Measurements from ENCODE around the gene PARM1.
"Not testable (repeated sequence)": the region's sequence is repeated elsewhere in the genome, so short reads cannot be mapped to it uniquely, and the experiment has no call there.

Gene PARM1

DNA sequence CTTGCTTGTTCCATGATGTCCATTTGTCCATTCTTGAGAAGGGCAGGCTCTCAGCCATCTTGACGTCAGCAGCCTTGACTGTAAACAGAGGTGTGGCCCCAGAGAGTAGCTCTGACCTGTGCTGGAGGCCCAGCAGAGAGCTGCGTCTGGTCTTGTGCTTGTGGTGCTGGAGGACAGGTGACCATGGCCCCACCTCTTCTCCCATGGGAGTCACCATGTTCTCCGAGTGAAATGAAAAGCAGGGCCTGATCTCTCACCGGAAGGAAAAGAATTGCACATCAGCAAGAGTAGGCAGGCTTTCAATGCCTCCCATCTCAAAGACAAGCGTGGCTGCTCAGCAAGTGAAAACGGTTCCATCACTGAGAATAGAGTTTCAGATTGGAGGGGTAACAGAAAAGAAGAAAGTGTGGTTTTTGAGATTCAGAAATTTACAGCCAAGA is 11.5 kb downstream of the PARM1 start:
- DNase-seq: no peak

GRCh38 chr4:74946196-74946595 is 13.3 kb downstream of the PARM1 start:
- DNase-seq: no peak

DNA sequence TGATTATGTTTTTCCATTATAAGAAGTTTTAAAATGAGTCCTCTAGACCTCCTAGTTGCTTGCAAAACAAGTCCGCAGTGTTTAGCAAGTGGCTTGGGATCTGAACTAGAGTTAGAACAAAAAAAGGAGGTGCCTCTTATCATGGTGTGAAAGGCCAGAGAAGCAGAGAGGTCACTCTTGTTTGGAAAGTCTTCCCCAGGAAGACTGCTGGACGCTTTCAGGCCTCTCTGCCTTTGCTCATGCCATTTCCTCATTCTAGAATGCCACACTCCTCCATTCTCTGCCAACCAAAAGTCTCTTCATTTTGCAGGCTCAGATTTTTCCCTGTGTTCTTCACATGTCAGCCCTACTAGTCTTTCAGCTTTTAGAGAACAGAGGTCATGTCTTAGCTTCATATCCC is 14.9 kb downstream of the PARM1 start:
- DNase-seq: no peak

DNA sequence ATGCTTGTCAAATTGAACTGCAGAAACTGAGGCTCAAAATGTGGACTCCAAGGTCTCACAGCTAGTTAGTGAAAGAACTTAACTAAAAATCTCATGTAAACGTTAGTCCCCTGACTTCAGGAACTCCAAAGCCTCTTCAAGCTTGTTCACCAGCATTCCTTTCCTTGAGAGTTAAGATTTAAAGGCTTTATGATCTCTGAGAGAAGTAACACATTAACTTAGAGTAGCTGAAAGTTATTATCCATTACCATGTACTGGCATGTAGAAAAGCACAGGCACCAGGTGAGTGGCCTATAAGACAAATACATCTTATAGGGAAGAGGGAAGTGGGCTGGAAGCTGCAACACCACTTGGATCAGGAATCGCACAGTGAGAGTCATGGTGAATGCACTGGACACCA is 15.3 kb downstream of the PARM1 start:
- no peak for DNase-seq

GRCh38 chr4:74950200-74950599 is 17.3 kb downstream of the PARM1 start:
- DNase-seq: no peak

- DNase-seq: no peak
Observed at GRCh38 chr4:74950882-74951281, 18.0 kb downstream of the PARM1 start.

DNA sequence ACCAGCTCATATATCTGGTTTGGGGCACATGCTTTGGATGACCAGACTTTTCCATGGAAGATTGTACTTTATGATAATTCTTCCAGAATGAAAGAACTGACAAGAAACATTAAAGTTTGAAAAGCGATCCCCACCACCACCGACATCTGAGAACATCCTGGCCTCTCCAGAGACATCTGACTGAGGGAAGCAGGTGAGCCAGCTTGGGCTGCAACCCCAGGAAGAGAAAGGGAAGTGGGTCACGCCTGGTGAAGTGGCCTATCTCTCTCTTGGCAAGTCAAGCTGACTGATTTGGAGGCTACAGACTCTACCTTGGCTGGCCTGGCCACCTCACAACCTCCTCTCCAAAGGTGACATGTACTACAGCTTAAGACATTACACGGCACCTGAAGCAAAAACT is 20.7 kb downstream of the PARM1 start:
- no peak for DNase-seq

GRCh38 chr4:74958881-74959280 is 26.0 kb downstream of the PARM1 start:
- DNase-seq: no peak

GRCh38 chr4:74961230-74961629 is 28.3 kb downstream of the PARM1 start:
- DNase-seq: no peak

- no peak for DNase-seq
Observed at GRCh38 chr4:74962584-74962983, 29.7 kb downstream of the PARM1 start.

DNA sequence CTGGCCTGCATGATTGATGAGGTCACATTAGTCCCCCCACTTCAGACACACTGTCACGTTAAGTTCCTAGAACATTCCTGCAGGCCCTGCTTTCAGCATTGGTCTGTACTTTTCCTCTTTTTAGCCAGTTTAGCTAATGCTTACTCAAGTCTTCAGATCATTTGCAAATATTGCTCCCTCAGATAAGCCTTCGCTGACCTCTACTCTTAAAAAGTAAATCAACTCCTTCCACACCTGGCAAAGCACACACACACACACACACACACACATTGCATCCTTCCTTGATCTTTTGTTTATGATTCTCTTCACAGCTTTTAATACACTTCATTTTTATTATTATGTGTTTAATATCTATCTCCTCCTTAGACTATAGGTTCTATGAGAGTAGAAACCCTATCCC is 31.4 kb downstream of the PARM1 start:
- DNase-seq: no peak

DNA sequence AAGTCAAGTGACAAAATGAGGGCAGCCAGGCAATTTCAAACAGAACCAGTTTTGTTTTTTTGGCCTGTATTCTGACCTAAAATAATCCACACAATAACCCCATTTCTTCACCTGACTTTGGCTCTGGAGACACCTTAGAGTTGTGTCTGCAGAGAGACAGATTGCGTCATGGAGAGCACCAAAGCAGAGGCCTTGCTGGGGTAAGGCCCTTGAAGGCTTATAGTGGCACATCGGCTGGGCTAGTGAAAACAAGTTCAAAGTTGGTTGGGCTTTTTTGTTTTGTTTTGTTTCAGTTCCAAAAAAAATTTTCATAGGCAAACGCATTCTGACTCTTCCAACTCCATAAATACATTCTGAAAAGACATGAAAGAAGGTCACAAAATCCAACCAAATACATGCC is 34.4 kb downstream of the PARM1 start:
- DNase-seq: no peak

GRCh38 chr4:74968456-74969164 is 35.7 kb downstream of the PARM1 start:
- DNase-seq: no peak

DNA sequence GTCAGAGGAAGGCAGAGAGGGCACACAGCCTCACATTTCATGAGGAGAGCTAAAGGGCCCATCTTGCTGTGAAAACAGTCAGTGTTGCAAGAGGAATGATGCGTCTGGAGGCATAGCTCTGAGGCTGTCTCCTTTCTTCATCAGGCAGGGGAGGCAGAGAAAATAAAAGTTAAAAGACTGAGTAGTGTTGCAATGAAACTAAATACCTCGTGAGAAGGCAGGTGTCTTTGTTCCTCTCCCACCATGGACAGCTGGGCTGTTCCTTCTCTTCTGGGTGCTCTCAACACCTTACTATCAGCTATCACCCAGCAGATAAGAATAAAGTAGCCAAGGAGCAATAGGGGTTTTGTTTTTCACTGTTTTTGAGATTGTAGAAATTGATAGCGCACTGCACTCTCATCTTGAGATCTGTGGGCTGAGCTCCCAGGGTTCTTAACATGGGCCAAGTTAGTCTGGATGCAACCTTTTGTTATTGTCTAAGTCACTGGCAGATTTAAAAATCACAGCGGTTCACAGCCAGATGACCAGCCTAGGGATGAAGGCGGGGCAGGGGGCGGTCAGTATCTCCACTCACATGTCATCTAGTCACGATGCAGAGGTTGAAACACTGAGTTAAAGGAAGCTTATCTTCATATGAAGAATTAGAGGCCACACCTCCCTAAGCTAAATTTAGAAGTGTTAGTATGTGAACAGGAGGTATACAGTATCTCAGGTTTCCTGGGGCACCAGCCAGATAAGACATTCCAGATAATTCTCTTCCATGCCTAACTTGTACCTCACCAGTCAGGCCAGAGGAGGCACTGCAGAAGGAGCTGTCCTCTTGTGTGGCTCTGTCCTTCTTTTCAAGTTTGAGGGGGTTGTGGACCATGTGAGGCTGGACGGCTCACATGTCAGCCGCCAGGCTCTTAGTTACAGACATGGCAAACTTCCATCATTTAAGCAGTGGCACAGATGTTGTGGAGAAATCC is 36.9 kb downstream of the PARM1 start:
- no peak for DNase-seq

DNA sequence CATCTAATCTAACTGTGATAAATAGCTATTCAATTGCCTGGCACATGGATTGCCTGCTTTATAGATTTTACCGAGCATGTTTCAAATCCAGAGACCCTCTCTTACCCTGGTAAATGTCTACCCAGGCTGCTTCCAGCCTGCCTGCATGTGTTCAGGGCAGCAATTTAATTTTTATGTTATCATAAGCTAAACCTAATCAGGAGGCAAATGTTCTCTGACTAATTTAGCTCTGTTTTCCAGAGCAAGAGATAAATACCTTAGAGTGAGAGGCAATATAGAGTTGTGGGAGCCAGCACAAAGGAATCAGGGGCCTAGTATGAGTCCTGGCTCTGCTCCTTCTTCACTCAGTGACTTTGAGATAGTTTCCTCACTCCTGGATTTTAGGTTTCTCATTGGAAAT is 37.7 kb downstream of the PARM1 start:
- DNase-seq: no peak

GRCh38 chr4:74971862-74972261 is 38.9 kb downstream of the PARM1 start:
- no peak for DNase-seq

- no peak for DNase-seq
Observed at GRCh38 chr4:74975082-74975481, 42.2 kb downstream of the PARM1 start.

GRCh38 chr4:74975848-74976824 is 43.2 kb downstream of the PARM1 start:
- no peak for DNase-seq

DNA sequence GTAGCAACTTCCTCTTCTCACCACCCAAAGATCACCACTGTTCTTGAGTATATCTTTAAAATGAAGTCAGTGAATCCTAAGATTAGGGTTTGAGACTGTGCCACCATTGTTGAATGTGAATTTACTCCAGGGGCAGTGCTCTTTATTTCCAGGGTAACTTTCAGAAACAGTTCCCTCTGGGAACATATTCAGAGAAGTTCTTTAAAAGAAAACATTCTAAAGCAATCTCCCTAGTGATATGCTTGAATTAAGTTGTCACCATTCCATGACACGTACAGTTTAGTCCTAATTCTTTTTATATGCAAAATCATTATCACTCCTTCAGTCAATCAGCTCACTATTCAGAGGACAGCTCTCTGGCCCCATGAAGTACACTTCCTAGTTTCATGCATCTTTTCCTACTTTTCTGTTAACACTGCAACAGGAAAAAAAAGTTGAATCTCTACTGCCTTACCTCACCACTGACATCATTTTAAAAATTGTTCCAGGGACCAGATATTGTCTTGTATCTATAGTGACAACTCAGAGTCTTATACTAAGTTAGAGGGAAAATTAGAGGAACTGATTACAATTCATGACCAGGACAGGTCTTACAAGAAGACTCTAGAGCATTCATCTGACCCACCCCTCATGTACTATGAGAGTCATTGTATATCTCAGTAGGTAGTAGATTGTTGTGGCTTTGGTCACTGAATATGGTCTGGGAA is 49.8 kb downstream of the PARM1 start:
- DNase-seq: no peak

DNA sequence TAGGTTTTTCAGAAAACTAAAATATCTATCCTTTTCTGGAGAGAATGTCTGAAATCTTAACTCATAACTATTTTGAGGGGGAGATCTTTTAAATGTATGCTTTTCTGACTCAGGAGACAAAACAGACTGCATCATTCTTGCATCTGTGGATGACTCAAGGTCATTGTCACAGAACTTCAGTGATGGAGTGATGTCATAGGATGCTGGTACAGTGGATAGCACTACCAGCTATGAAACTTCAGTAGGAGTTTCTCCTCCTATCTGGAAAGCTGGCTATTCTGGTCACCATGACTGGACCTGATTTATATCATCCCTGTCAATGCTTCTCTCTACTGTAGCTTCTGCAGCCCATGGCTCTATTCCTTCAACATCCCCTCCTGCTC is 50.3 kb downstream of the PARM1 start:
- no peak for DNase-seq

- DNase-seq: no peak
Observed at GRCh38 chr4:74990276-74990875, 57.5 kb downstream of the PARM1 start.

GRCh38 chr4:74994436-74994835 is 61.5 kb downstream of the PARM1 start:
- not testable (repeated sequence) for DNase-seq

All from SW 1271 (cell line).